ENCODE measurements around the gene STX19. TPM values are rescaled to one million over a fixed set of nuclear protein-coding genes. Genes with fewer than 3 reads are reported as not detected.

Gene STX19
- total RNA-seq, 4 donors from 2014 or later, result not detected

DNA sequence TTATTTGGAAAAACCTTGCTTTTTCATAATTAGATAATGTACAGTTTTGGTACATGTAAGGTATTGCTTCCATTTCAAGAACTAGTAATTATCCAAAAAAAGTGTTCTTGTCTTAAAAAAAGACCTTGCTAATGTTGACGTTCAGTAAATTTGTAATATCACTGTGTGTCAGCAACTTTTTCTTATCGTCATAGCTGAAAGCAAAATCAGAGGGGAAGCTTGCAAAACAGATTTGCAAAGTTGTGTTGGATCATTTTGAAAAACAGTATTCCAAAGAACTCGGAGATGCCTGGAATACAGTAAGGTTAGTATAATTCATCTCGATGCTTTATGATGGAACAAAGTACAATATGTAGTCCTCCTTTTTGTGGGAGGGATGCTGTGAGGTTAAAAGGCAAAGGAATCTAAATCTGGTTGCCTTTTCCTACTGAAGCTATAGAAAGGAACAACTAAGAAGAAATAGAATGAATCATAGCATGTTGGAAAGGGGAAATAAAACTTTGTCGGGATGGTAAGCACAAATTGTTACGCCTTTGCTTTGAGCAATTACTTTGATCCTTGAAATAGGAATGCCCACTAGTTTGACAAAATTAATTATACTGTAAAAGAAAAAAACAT lies 36.0 kb upstream of the STX19 start:
- H3K4me3 ChIP-seq, result peak overlapping the region in 1 of 4 donors; percentile 64
- H3K27ac ChIP-seq, result peak overlapping the region in 2 of 4 donors; percentile 94 to 97
- TF ChIP-seq, protein P1, sequence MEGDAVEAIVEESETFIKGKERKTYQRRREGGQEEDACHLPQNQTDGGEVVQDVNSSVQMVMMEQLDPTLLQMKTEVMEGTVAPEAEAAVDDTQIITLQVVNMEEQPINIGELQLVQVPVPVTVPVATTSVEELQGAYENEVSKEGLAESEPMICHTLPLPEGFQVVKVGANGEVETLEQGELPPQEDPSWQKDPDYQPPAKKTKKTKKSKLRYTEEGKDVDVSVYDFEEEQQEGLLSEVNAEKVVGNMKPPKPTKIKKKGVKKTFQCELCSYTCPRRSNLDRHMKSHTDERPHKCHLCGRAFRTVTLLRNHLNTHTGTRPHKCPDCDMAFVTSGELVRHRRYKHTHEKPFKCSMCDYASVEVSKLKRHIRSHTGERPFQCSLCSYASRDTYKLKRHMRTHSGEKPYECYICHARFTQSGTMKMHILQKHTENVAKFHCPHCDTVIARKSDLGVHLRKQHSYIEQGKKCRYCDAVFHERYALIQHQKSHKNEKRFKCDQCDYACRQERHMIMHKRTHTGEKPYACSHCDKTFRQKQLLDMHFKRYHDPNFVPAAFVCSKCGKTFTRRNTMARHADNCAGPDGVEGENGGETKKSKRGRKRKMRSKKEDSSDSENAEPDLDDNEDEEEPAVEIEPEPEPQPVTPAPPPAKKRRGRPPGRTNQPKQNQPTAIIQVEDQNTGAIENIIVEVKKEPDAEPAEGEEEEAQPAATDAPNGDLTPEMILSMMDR (IDR thresholded peaks at IDR 0.05), result no peak
- TF ChIP-seq EP300 (IDR thresholded peaks at IDR 0.05) (no peak), POLR2A (IDR thresholded peaks at IDR 0.05) (no peak)

DNA sequence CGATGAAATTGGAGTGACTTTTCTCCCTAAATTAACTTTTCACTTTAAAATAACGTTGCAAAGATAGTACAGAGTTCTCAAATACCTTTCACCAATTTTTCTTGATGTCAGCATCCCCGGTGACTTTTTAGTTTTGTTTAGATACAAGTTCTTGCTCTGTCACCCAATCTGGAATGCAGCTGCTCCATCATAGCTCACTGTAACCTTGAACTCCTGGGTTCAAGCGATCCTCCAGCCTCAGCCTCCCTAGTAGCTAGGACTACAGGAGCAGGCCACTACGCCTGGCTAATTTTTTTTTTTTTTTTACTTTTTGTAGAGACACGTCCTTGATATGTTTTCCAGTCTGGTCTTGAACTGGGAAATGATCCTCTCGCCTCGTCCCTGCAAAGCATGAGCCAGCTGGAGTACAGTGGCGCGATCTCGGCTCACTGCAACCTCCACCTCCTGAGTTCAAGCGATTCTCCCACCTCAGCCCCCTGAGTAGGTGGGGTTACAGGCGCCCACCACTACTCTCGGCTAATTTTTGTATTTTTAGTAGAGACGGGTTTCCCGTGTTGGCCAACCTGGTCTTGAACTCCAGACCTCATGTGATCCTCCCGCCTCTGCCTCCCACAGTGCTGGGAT lies 35.2 kb upstream of the STX19 start:
- no peaks in the 10 kb centered on the region for H3K9me3 ChIP-seq
- H3K36me3 ChIP-seq, result peaks cover 0 to 37% (median 0%) of the 10 kb centered on the region in 3 donors
- peaks cover 0 to 29% (median 14%) of the 10 kb centered on the region in 4 donors for H3K4me1 ChIP-seq
- WGBS, 2 donors, result 48 to 51% methylated on average over 17 of the region's 17 CpGs
- H3K27ac ChIP-seq, result peak overlapping the region in 3 of 4 donors; percentile 93 to 97 (median 94)
- H3K4me3 ChIP-seq, result peak overlapping the region; percentile 53 to 78 (median 68)
- TF ChIP-seq POLR2A (IDR thresholded peaks at IDR 0.05) (no peak), EP300 (IDR thresholded peaks at IDR 0.05) (no peak)
- TF ChIP-seq, protein P1 (IDR thresholded peaks at IDR 0.05), result no peak
- H3K27me3 ChIP-seq, result no peaks in the 10 kb centered on the region
- DNase-seq (ENCODE audit: low spot score in 2 of 2), result no peak

More for the DNA sequence above, 36.0 kb upstream of the STX19 start:
- H3K4me1 ChIP-seq, result peaks cover 0 to 36% (median 14%) of the 10 kb centered on the region in 4 donors
- WGBS, 2 donors, result 65 to 66% methylated on average over 6 of the region's 6 CpGs
- H3K27me3 ChIP-seq, result no peaks in the 10 kb centered on the region
- peaks cover 0 to 30% (median 0%) of the 10 kb centered on the region in 3 donors for H3K36me3 ChIP-seq
- no peaks in the 10 kb centered on the region for H3K9me3 ChIP-seq
- no peak for DNase-seq (ENCODE audit: low spot score in 2 of 2)

- WGBS, 2 donors, result 0% methylated on average over 52 of the region's 52 CpGs
- peaks cover 0 to 36% (median 0%) of the 10 kb centered on the region in 3 donors for H3K36me3 ChIP-seq
These were observed 34.4 kb upstream of the STX19 start, which contains the start of the genes DHFR2 and NSUN3 for GRCh38 chr3:94062513-94063404. Gene DHFR2, minus strand, starts transcription at chr3:94062916. Its CDS starts 1,405 bp downstream, at chr3:94061511. Gene NSUN3, plus strand, starts transcription at chr3:94063061. Its CDS starts 66 bp downstream, at chr3:94063127.

GRCh38 chr3:94061297-94061696 lies 32.9 kb upstream of the STX19 start:
- H3K4me3 ChIP-seq, result no peak overlapping the region
- no peaks in the 10 kb centered on the region for H3K9me3 ChIP-seq
- no peak overlapping the region for H3K27ac ChIP-seq
- 97% methylated on average over 13 of the region's 13 CpGs for WGBS, 2 donors
- no peaks in the 10 kb centered on the region for H3K27me3 ChIP-seq
- H3K4me1 ChIP-seq, result peaks cover 0 to 29% (median 14%) of the 10 kb centered on the region in 4 donors
- TF ChIP-seq POLR2A (IDR thresholded peaks at IDR 0.05), result no peak
- no peak for TF ChIP-seq EP300 (IDR thresholded peaks at IDR 0.05)
- TF ChIP-seq, protein P1 (IDR thresholded peaks at IDR 0.05), result no peak
- no peak for DNase-seq (ENCODE audit: low spot score in 2 of 2)
- peaks cover 0 to 28% (median 0%) of the 10 kb centered on the region in 3 donors for H3K36me3 ChIP-seq

More at GRCh38 chr3:94062513-94063404, 34.4 kb upstream of the STX19 start, which contains the start of the genes DHFR2 and NSUN3:
- Histone ChIP-seq H3K4me3 (peak within 1 kb of the TSS; percentile 53 to 78 (median 68)), H3K4me1 (peaks cover 0 to 29% (median 14%) of the 10 kb centered on the region in 4 donors), H3K27me3 (no peaks in the 10 kb centered on the region), H3K27ac (peak within 1 kb of the TSS; percentile 93 to 97 (median 96)), H3K9me3 (no peaks in the 10 kb centered on the region)
- TF ChIP-seq POLR2A (IDR thresholded peaks at IDR 0.05) (peak in 1 of 2 donors; percentile 56), EP300 (IDR thresholded peaks at IDR 0.05) (peak; percentile 39 to 86)
- TF ChIP-seq, protein P1 (IDR thresholded peaks at IDR 0.05), result peak in 1 of 5 experiments; percentile 18
- peak; percentile 74 to 79 for DNase-seq (ENCODE audit: low spot score in 2 of 2)

All from tibial nerve (tissue), 4 donors.